A673 (cell line): ENCODE data around the gene NDNF. TPM values are rescaled to one million over a fixed set of nuclear protein-coding genes. Genes with fewer than 3 reads are reported as not detected.

Experiments used
- BruUV-seq: library from RNA; stranded (reverse); fragments of 400-500 nt; replicated peaks from 2 replicates; lab custom pipeline; 2021; lab: Mats Ljungman, UMichigan
- CTCF ChIA-PET: fragments of 300-600 bp; sonication (Branson Sonifier 250); formaldehyde crosslinking; loops from one replicate; lab custom pipeline; 2022; ENCODE audit warnings: antibody characterized with exemption; lab: Charles Lee
- POLR2A ChIA-PET: fragments of 300-600 bp; sonication (Branson Sonifier 250); formaldehyde crosslinking; loops from one replicate; lab custom pipeline; 2022; ENCODE audit warnings: antibody characterized with exemption; ENCODE audit not compliant: low non-redundant PET; lab: Charles Lee
- DNase-seq: peaks from one replicate; pipeline ENCODE4 v3.0.0-alpha.2; 2015; ENCODE audit warnings: low spot score
- H3K27ac ChIP-seq: fragments of 200-600 bp; sonication (generic); 2 replicates; pipeline ENCODE4 v1.5.1; 2016; ENCODE audit warnings: mixed run types, low read depth, mild to moderate bottlenecking, mixed read lengths, antibody characterized with exemption, low read length; ENCODE audit not compliant: poor library complexity, severe bottlenecking
- H3K27me3 ChIP-seq: fragments of 200-600 bp; sonication (generic); replicated peaks from 2 replicates; pipeline ENCODE4 v1.6.1; 2017; ENCODE audit warnings: mixed run types, low read depth, mild to moderate bottlenecking, mixed read lengths, antibody characterized with exemption, low read length; ENCODE audit not compliant: insufficient read depth, poor library complexity
- H3K36me3 ChIP-seq: fragments of 200-600 bp; sonication (generic); 2 replicates; pipeline ENCODE4 v1.6.1; 2016; ENCODE audit warnings: mixed run types, mild to moderate bottlenecking, mixed read lengths, antibody characterized with exemption, low read length; ENCODE audit not compliant: insufficient read depth, poor library complexity, severe bottlenecking
- H3K4me1 ChIP-seq: fragments of 200-600 bp; sonication (generic); 2 replicates; pipeline ENCODE4 v1.6.1; 2017; ENCODE audit warnings: mixed run types, mild to moderate bottlenecking, mixed read lengths, antibody characterized with exemption, low read length; ENCODE audit not compliant: insufficient read depth, poor library complexity, severe bottlenecking
- H3K4me3 ChIP-seq: fragments of 200-600 bp; sonication (generic); 2 replicates; pipeline ENCODE4 v1.5.1; 2016; ENCODE audit warnings: low read depth, mixed run types, mild to moderate bottlenecking, mixed read lengths, low read length; ENCODE audit not compliant: poor library complexity, severe bottlenecking
- H3K9me3 ChIP-seq: fragments of 200-600 bp; sonication (generic); 2 replicates; pipeline ENCODE4 v1.6.1; 2016; ENCODE audit warnings: mixed run types, low read depth, mild to moderate bottlenecking, mixed read lengths, antibody characterized with exemption, low read length; ENCODE audit not compliant: poor library complexity, severe bottlenecking
- CTCF ChIP-seq: fragments of 300-800, 200-600 bp; sonication (generic); conservative IDR thresholded peaks from 2 replicates; pipeline ENCODE4 v1.5.1; 2017; ENCODE audit warnings: low read depth, mild to moderate bottlenecking, antibody characterized with exemption, low read length, moderate library complexity, mixed read lengths
- EZH2 ChIP-seq: fragments of 200-600 bp; sonication (generic); IDR thresholded peaks from 2 replicates; pipeline ENCODE4 v1.6.1; 2017; ENCODE audit warnings: borderline replicate concordance, low read depth, mild to moderate bottlenecking, mixed read lengths, antibody characterized with exemption, low read length; ENCODE audit not compliant: poor library complexity, severe bottlenecking
- intact Hi-C: fragments of 100-400 bp; cut with micrococcal nuclease; formaldehyde crosslinking; loops from one replicate; pipeline ENCODE4 v1.10.0; 2022; ENCODE audit not compliant: unreplicated experiment
- total RNA-seq: library from RNA; stranded (reverse); gene quantifications from 2 replicates; pipeline ENCODE4 v1.2.3, GENCODE V29; 2021

Gene NDNF
- total RNA-seq, 1 experiment from 2014 or later: 12.1 TPM

- no peak for DNase-seq
- Histone ChIP-seq H3K27me3 (no peaks in the 10 kb centered on the region), H3K36me3 (no peaks in the 10 kb centered on the region), H3K27ac (no peak overlapping the region), H3K9me3 (no peaks in the 10 kb centered on the region), H3K4me3 (no peak overlapping the region), H3K4me1 (peaks cover 26% of the 10 kb centered on the region)
- CTCF ChIA-PET: no interaction called here
- POLR2A ChIA-PET: no interaction called here
- no TSS peak for BruUV-seq
- TF ChIP-seq EZH2: no peak
- TF ChIP-seq CTCF: no peak
- intact Hi-C loops: no loop called here
These were observed 23.2 kb downstream of the NDNF start for GRCh38 chr4:121049072-121049599.

- Histone ChIP-seq H3K36me3 (no peaks in the 10 kb centered on the region), H3K9me3 (no peaks in the 10 kb centered on the region), H3K27ac (no peak overlapping the region), H3K4me3 (no peak overlapping the region), H3K4me1 (peaks cover 18% of the 10 kb centered on the region), H3K27me3 (no peaks in the 10 kb centered on the region)
- intact Hi-C loops: no loop called here
- CTCF ChIA-PET: no interaction called here
- TF ChIP-seq EZH2 (no peak), CTCF (no peak)
- BruUV-seq: no TSS peak
- no peak for DNase-seq
- POLR2A ChIA-PET: no interaction called here
These were observed 24.2 kb downstream of the NDNF start for GRCh38 chr4:121048165-121048564.

DNA sequence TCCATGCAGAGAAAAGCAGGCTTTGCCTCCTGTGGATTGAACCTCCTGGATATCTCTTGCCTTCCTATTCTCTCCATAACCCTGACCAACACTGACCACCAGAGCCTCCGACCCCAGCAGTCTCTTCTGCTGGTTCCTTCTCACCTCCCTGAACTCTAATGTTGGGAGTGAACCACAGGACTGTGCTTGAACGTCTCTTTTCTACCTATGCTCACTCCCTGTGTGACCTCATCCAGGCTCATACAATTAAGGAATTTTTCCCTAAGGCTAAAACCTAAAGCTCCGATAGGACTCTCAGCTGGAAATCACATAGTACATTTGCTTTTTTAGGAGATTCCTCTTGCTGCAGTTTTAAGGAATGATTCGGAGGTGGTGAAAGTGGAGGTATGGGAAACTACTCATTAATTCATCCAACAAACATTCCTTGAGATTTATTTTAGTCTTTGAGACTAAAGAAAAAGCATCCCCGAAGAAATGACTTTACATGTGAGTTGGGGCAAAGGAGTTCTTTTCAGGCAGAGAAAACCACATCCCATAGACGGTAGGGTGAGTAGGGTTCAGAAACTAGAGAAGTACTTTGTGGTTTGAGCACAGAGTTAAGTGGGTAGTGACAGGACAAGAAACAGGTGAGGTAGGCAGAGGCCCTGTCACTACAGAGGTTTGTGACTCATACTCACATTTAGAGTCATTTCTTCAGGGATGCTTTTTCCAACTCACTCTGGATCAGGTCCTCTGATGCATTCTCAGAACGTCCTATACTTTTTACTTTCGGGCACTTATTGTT lies 30.8 kb downstream of the NDNF start:
- intact Hi-C loops: no loop called here
- no TSS peak for BruUV-seq
- CTCF ChIA-PET: no interaction called here
- Histone ChIP-seq H3K4me3 (no peak overlapping the region), H3K27ac (no peak overlapping the region), H3K36me3 (no peaks in the 10 kb centered on the region), H3K9me3 (no peaks in the 10 kb centered on the region), H3K4me1 (no peaks in the 10 kb centered on the region), H3K27me3 (no peaks in the 10 kb centered on the region)
- POLR2A ChIA-PET: no interaction called here
- TF ChIP-seq EZH2 (no peak), CTCF (no peak)
- no peak for DNase-seq
